ENCODE measurements around the gene POLR3A.

DNA sequence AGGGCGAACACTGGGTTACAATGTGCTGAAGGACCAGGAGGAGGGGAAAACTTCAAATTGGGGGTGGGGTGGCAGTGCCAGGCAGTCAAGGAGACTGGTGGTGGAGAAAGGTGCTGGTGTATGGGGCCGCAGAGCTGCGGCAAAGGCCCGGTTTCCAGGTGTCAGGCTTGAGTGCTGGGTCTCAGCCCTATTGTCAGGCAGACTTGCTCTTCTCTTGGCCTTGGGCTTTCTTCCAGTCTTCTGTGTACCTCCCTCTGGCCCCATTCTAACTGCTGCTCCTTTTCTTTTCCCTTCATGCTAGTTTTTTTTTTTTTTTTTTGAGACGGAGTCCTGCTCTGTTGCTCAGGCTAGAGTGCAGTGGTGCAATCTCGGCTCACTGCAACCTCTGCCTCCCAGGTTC, 51.0 kb downstream of the POLR3A start:
- no peak for TF ChIP-seq CTCF (conservative IDR thresholded peaks at IDR 0.05)
- TF ChIP-seq EZH2 (IDR thresholded peaks at IDR 0.05; ENCODE audit: low read depth): no peak
